HFFc6 (cell line): ENCODE data around the gene IGFL1. TPM values are rescaled to one million over a fixed set of nuclear protein-coding genes. Genes with fewer than 3 reads are reported as not detected.
"Not testable (repeated sequence)": the region's sequence is repeated elsewhere in the genome, so short reads cannot be mapped to it uniquely, and the experiment has no call there.

Source experiments
- DNase-seq: peaks from one replicate; pipeline ENCODE4 v3.0.0-alpha.2; 2018
- H3K27ac Mint-ChIP-seq: 2 replicates; pipeline ENCODE4 v1.8.0; 2020; ENCODE audit warnings: mild to moderate bottlenecking, mixed read lengths
- H3K27me3 Mint-ChIP-seq: 2 replicates; pipeline ENCODE4 v1.8.0; 2021; ENCODE audit warnings: mild to moderate bottlenecking, moderate library complexity, mixed read lengths; ENCODE audit not compliant: insufficient read depth
- H3K36me3 Mint-ChIP-seq: 2 replicates; pipeline ENCODE4 v1.8.0; 2021; ENCODE audit warnings: low read depth, mixed read lengths
- H3K4me1 Mint-ChIP-seq: 2 replicates; pipeline ENCODE4 v1.8.0; 2020; ENCODE audit warnings: low read depth, mixed read lengths
- H3K4me3 Mint-ChIP-seq: 2 replicates; pipeline ENCODE4 v1.8.0; 2020; ENCODE audit warnings: mild to moderate bottlenecking, moderate library complexity, mixed read lengths
- H3K9me3 Mint-ChIP-seq: 2 replicates; pipeline ENCODE4 v1.8.0; 2020; ENCODE audit warnings: mild to moderate bottlenecking, mixed read lengths
- total RNA-seq, 6 experiments: library from RNA; stranded (reverse); fragmentation: NEBNext Ultra II Directional; extraction: Animal tissue kit (Norgen Biotek cat#: 25700); gene quantifications; 2 replicates in 1 of 6; 3 replicates in 5 of 6; pipeline ENCODE4 v1.2.3, GENCODE V29; 2021
- TF ChIP-seq, protein P1 (sequence below): fragments of 200-600 bp; sonication (generic); IDR thresholded peaks from 2 replicates; pipeline ENCODE4 v1.5.0; 2021; ENCODE audit warnings: antibody characterized with exemption, mild to moderate bottlenecking

The IGFL1 gene
- total RNA-seq, 6 experiments from 2014 or later, result not detected

DNA sequence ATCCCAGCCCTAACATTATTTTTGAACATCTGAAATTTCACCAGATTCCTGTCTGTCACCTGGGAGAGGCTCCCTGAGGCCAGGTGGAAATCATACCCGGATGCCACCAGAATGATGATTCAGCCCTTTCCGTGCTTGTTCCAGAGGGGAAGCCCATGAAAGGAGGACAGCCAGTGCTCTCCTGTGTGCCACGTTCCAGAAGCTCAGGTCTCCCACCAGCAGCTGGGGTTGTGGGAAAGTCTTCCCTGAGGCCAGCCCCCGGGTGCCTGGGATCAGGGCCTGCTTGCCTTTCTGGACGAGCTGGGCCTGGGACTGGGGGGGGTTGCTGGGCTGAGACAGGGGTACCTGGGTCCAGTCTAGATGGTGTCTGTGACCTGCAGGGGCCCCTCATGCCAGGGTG, 25.5 kb upstream of the IGFL1 start:
- no peaks in the 10 kb centered on the region for H3K36me3 Mint-ChIP-seq
- peaks cover 71% of the 10 kb centered on the region for H3K27me3 Mint-ChIP-seq

DNA sequence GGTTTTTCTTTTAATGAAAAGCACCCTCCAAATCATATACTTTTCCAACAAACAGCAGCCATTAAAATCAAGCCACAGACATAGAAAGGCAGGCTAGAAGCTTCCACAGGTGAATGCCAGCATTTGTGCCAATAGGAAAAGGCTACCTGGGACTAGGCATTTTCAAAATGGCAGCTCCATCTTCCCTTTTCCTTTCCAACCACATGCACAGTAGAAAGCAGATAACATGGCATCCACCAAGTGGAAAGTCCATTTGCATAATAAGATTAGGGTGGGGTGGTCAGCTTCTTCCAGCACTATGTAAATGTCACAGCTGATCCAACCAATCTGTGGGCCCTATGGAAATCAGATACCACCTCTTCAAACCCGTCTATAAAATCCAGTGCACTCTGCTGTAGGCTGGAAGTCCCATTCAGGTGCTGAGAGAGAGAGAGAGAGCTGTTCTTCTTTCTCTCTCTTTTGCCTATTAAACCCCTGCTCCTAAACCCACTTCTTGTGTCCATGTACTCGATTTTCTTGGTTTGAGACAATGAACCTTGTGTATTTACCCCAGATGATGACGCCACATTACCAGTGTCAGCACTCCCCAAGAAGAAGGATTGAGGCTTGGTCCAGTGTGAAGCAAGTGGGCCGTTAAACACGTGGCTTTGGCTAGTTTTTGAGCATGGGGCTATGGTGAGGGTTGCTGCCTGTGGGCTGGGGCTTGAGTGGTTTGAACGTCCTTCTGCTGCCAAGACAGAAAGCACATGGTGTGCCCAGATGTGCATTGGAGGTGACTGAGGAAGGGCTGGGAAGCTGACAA, 24.2 kb upstream of the IGFL1 start:
- H3K9me3 Mint-ChIP-seq, result no peaks in the 10 kb centered on the region
- TF ChIP-seq, protein P1, sequence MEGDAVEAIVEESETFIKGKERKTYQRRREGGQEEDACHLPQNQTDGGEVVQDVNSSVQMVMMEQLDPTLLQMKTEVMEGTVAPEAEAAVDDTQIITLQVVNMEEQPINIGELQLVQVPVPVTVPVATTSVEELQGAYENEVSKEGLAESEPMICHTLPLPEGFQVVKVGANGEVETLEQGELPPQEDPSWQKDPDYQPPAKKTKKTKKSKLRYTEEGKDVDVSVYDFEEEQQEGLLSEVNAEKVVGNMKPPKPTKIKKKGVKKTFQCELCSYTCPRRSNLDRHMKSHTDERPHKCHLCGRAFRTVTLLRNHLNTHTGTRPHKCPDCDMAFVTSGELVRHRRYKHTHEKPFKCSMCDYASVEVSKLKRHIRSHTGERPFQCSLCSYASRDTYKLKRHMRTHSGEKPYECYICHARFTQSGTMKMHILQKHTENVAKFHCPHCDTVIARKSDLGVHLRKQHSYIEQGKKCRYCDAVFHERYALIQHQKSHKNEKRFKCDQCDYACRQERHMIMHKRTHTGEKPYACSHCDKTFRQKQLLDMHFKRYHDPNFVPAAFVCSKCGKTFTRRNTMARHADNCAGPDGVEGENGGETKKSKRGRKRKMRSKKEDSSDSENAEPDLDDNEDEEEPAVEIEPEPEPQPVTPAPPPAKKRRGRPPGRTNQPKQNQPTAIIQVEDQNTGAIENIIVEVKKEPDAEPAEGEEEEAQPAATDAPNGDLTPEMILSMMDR, result no peak
- no peak for DNase-seq
- no peak overlapping the region for H3K4me3 Mint-ChIP-seq
- no peaks in the 10 kb centered on the region for H3K36me3 Mint-ChIP-seq
- H3K4me1 Mint-ChIP-seq, result peaks cover 18% of the 10 kb centered on the region
- H3K27ac Mint-ChIP-seq, result no peak overlapping the region
- peaks cover 72% of the 10 kb centered on the region for H3K27me3 Mint-ChIP-seq

More for the DNA sequence above, 25.5 kb upstream of the IGFL1 start:
- no peak for DNase-seq
- TF ChIP-seq, protein P1, result no peak
- Mint-ChIP-seq H3K4me3 (no peak overlapping the region), H3K4me1 (peaks cover 18% of the 10 kb centered on the region), H3K9me3 (no peaks in the 10 kb centered on the region), H3K27ac (no peak overlapping the region)

DNA sequence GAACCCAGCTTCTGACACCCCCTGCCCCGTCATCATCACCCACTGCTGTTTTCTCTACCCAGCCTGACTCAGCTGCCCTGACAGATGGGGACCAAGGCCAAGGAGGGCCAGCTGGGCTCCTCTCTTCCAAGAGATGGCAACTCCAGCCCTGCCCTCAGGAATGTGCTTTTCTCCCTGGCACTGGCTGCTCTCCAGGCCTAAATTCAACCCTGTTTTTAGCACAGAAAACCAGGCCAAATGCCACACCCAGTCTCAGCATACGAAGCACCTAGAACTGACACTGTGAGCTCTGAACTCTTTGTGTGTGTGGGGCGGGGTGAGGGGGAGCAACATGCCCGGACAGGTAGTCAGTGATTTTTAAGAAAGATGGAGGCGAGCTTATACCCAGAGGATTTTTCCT, 23.4 kb upstream of the IGFL1 start:
- H3K4me3 Mint-ChIP-seq, result no peak overlapping the region
- H3K27me3 Mint-ChIP-seq, result peaks cover 72% of the 10 kb centered on the region
- H3K27ac Mint-ChIP-seq, result no peak overlapping the region
- DNase-seq, result no peak
- TF ChIP-seq, protein P1, result no peak
- H3K4me1 Mint-ChIP-seq, result peaks cover 17% of the 10 kb centered on the region
- no peaks in the 10 kb centered on the region for H3K36me3 Mint-ChIP-seq
- no peaks in the 10 kb centered on the region for H3K9me3 Mint-ChIP-seq

DNA sequence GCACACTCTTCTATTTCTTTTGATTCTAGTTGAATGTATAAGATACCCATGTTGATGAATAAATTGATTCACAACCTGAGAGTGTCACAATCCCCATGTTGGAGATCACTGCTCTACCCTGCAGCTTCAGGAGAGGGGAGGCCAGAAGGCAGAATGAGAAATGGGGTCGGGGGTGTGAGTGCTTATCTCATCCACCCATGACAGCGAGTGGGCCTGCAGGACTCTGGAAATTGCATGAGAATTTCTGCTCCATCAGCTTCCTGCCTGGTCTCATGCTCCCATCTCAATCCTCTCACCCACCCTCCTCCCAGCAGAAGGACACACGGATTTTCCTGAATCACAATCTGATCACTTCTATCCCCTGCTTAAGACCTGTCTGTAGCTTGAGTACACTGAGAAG, 22.9 kb upstream of the IGFL1 start:
- H3K27me3 Mint-ChIP-seq, result peaks cover 67% of the 10 kb centered on the region
- no peaks in the 10 kb centered on the region for H3K9me3 Mint-ChIP-seq
- H3K27ac Mint-ChIP-seq, result no peak overlapping the region
- H3K36me3 Mint-ChIP-seq, result no peaks in the 10 kb centered on the region
- no peak for DNase-seq
- H3K4me1 Mint-ChIP-seq, result peaks cover 12% of the 10 kb centered on the region
- no peak overlapping the region for H3K4me3 Mint-ChIP-seq
- TF ChIP-seq, protein P1, result no peak

DNA sequence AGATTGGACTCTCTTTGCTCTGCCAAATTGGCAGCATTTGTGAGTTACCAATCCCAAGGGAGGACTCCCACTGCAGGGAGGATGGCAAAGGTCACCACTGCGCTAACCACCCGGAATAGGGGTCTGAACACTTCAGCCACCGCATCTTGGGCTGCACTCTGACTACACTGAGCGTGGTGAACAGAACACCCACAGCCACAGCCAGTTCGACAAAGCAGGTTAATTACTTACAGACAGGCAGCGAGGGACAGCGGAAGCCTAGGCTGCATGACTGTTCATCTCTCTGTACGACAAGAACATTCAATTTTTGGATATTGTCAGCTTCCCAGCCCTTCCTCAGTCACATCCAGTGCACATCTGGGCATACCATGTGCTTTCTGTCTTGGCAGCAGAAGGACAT, 21.7 kb upstream of the IGFL1 start:
- H3K4me1 Mint-ChIP-seq, H3K4me3 Mint-ChIP-seq: not testable (repeated sequence)

DNA sequence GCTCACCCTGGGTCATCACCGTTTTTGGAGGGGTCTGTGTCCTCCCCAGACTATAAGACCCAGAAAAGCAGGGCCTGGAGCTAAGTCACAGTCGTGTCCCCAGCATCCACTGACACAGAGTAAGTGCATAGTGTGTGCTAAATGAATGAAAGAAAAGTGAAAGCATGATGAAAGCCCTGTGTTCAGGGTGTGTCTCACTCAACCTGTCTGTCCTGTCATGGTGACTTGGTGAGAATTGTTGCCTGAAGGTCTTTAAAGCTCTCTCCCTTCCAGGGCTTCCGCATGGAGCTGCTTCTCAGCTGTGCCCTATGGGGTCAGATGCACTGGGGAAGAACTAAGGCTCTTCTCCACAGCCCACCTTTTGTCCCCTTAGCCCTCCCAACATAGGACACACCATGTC, 20.5 kb upstream of the IGFL1 start:
- Mint-ChIP-seq H3K36me3 (no peaks in the 10 kb centered on the region), H3K4me3 (no peak overlapping the region), H3K27me3 (peaks cover 67% of the 10 kb centered on the region), H3K9me3 (no peaks in the 10 kb centered on the region), H3K27ac (no peak overlapping the region), H3K4me1 (no peaks in the 10 kb centered on the region; the same call in 1 of the 2 replicates)
- DNase-seq, result no peak
- TF ChIP-seq, protein P1, result no peak

More for the DNA sequence above, 21.7 kb upstream of the IGFL1 start:
- DNase-seq, H3K9me3 Mint-ChIP-seq, H3K36me3 Mint-ChIP-seq, H3K27ac Mint-ChIP-seq: not testable (repeated sequence)
- H3K27me3 Mint-ChIP-seq, result peaks cover 64% of the 10 kb centered on the region
